Lower lobe of right lung (tissue), 2 donors: ENCODE results near the gene SLC17A5. TPM values are rescaled to one million over a fixed set of nuclear protein-coding genes. Genes with fewer than 3 reads are reported as not detected.

Experiments
- ATAC-seq, 2 donors: fragments of 200-7000 bp; cut with Tn5 transposase; one replicate each; pipeline ENCODE4 v1.9.1; 2020 to 2022; ENCODE audit warnings: mild to moderate bottlenecking in 2 of 2, moderate library complexity in 2 of 2
- DNase-seq: peaks from one replicate; pipeline ENCODE4 v3.0.0-alpha.2; 2020
- H3K27ac ChIP-seq: fragments of 200-600 bp; one replicate; pipeline ENCODE4 v1.8.0; 2022
- H3K27me3 ChIP-seq: fragments of 200-600 bp; one replicate; pipeline ENCODE4 v1.8.0; 2022; ENCODE audit warnings: low read depth
- H3K36me3 ChIP-seq: fragments of 200-600 bp; one replicate; pipeline ENCODE4 v1.8.0; 2022; ENCODE audit warnings: mild to moderate bottlenecking
- H3K4me1 ChIP-seq: fragments of 200-600 bp; one replicate; pipeline ENCODE4 v1.8.0; 2022
- H3K4me3 ChIP-seq: fragments of 200-600 bp; one replicate; pipeline ENCODE4 v1.8.0; 2022; ENCODE audit warnings: mild to moderate bottlenecking
- H3K9me3 ChIP-seq: fragments of 200-600 bp; one replicate; pipeline ENCODE4 v1.8.0; 2022
- intact Hi-C: fragments of 100-400 bp; cut with DNase I; formaldehyde crosslinking; loops from one replicate; pipeline ENCODE4 v1.11.0; 2022
- total RNA-seq: library from RNA; stranded (reverse); fragmentation: NEBNext Ultra II Directional; extraction: Animal tissue kit (Norgen Biotek cat#: 25700); gene quantifications from one replicate; pipeline ENCODE4 v1.2.1, GENCODE V29; 2021
- TF ChIP-seq, protein P1 (sequence below): fragments of 200-600 bp; IDR thresholded peaks from one replicate; pipeline ENCODE4 v1.8.0; 2022; ENCODE audit warnings: antibody characterized with exemption, mild to moderate bottlenecking
- donor health status: DM: no; HTN: yes; CAD: no; lungs with severe emphysema.

Gene SLC17A5
- total RNA-seq, 1 donor from 2014 or later: 25.9 TPM

DNA sequence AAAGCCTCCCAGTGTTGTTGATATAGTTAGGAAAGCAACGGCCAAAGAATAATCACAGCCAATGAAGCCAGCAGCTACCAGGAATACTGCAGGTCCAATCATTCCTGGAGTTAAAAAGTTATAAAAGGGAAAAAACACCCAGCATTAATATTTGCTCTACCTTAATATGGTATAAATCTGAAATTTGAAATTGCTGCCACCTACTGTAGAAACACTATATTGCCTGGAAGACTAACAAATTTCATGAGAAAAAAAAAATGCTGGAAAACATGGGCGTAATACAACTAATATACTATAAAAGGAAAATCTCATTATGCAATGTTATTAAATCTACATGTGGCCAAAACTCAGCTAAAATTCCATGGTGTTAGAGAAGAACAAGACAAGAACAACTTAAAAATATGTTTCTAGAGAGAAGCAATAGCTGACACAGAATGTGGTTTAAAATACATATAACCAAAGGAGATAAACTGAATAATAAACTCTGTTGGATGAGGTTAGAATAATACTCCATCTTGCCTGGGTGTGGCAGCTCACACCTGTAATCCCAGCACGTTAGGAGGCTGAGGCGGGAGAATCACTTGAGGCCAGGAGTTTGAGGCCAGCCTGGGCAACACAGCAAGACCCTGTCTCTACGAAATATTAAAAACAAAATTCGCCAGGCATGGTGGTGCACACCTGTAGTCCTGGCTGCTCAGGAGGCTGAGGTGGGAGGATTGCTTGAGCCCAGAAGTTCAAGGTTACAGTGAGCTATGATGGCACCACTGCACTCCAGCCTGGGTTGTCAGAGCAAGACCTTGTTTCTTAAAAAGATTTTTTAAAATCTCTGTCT, 43.1 kb downstream of the SLC17A5 start:
- no peak overlapping the region for H3K4me3 ChIP-seq
- no peaks in the 10 kb centered on the region for H3K27me3 ChIP-seq
- TF ChIP-seq, protein P1, sequence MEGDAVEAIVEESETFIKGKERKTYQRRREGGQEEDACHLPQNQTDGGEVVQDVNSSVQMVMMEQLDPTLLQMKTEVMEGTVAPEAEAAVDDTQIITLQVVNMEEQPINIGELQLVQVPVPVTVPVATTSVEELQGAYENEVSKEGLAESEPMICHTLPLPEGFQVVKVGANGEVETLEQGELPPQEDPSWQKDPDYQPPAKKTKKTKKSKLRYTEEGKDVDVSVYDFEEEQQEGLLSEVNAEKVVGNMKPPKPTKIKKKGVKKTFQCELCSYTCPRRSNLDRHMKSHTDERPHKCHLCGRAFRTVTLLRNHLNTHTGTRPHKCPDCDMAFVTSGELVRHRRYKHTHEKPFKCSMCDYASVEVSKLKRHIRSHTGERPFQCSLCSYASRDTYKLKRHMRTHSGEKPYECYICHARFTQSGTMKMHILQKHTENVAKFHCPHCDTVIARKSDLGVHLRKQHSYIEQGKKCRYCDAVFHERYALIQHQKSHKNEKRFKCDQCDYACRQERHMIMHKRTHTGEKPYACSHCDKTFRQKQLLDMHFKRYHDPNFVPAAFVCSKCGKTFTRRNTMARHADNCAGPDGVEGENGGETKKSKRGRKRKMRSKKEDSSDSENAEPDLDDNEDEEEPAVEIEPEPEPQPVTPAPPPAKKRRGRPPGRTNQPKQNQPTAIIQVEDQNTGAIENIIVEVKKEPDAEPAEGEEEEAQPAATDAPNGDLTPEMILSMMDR: peak; percentile 71
- H3K36me3 ChIP-seq: peaks cover 88% of the 10 kb centered on the region
- no peak overlapping the region for H3K27ac ChIP-seq
- no peaks in the 10 kb centered on the region for H3K9me3 ChIP-seq
- intact Hi-C loops: no loop called here
- H3K4me1 ChIP-seq: peaks cover 7% of the 10 kb centered on the region
- ATAC-seq (peak; percentile 61 to 83), DNase-seq (no peak)

DNA sequence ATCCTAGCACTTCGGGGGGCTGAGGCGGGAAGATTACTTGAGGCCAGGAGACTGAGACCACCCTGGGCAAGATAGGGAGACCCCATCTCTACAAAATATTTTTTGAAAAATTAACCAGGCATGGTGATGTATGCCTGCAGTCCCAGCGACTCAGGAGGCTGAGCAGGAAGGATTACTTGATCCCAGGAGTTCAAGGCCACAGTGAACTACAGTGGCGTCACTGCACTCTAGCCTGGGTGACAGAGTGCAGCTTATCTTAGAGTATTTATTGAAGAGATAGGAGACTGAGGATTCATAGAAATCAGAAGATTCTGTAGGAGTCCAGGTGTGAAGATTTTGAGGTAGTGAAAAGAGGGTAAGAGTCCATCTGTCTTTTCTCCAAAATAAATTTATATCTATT, 45.0 kb downstream of the SLC17A5 start:
- Histone ChIP-seq H3K4me3 (no peak overlapping the region), H3K36me3 (peaks cover 81% of the 10 kb centered on the region), H3K4me1 (peaks cover 7% of the 10 kb centered on the region), H3K27me3 (no peaks in the 10 kb centered on the region), H3K9me3 (no peaks in the 10 kb centered on the region), H3K27ac (no peak overlapping the region)
- no peak for DNase-seq
- intact Hi-C loops: loop anchor here (5.0 kb wide), 1 partner anchor 91 kb away; no protein-coding TSS in a partner anchor
- no peak for ATAC-seq
- TF ChIP-seq, protein P1: no peak

DNA sequence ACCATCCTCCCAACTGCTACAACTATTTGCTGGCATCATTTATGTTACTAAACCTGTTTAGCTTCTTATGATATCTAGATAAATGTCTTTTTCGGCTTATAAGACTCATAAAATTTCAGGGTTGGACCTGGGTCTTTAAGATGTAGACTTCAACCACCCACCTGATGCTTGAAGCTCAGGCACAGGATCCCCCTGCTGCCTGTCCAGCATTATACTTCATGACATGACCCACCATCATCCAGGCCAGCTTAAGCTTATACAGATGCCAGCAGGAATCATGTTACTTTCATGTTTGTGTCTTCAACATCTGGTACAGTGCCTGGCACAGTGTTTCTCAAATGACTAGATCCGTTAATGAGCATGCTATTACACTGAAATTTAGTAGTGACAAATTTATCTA, 47.4 kb downstream of the SLC17A5 start:
- no peaks in the 10 kb centered on the region for H3K9me3 ChIP-seq
- intact Hi-C loops: loop anchor here (5.0 kb wide), 1 partner anchor 89 kb away; no protein-coding TSS in a partner anchor
- no peak for ATAC-seq
- no peaks in the 10 kb centered on the region for H3K27me3 ChIP-seq
- H3K36me3 ChIP-seq: peaks cover 65% of the 10 kb centered on the region
- no peak for DNase-seq
- TF ChIP-seq, protein P1: no peak
- no peak overlapping the region for H3K4me3 ChIP-seq
- H3K27ac ChIP-seq: no peak overlapping the region
- H3K4me1 ChIP-seq: peaks cover 7% of the 10 kb centered on the region

DNA sequence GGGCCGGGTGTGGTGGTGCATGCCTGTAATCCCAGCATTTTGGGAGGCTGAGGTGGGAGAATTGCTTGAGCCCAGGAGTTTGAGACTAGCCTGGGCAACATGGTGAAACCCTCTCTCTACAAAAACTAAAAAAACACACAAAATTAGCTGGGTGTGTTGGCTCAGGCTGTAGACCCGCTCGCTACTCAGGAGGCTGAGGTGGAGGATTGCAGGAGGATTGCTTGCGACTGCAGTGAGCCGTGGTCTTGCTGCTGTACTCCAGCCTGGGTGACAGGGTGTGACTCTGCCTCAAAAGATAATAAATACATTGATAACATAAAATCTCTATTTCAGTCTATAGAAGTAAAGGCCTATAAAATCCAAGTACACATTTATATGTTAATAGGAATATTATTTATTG, 49.3 kb downstream of the SLC17A5 start:
- Histone ChIP-seq H3K9me3 (no peaks in the 10 kb centered on the region), H3K27ac (no peak overlapping the region), H3K4me3 (no peak overlapping the region), H3K27me3 (no peaks in the 10 kb centered on the region), H3K36me3 (peaks cover 65% of the 10 kb centered on the region), H3K4me1 (no peaks in the 10 kb centered on the region)
- ATAC-seq (no peak), DNase-seq (no peak)
- intact Hi-C loops: no loop called here
- TF ChIP-seq, protein P1: no peak

DNA sequence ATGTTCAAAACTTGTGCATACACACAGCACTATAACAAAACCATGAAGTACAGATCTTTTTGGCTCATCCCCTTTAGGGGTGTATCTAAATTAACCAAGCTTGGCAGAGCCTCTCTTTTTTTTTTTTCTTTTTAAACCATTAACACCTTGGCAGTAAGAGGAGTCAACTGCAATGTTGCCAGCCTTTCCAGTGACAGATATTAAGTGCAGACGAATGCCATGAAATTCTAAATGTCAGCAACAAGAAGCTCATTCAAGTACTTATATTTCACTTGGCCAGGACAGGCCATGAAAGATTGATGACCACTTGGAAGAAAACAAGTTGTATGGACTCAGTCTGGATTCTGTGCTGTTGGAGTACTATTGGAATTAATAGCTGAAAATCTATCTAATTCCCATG, 49.8 kb downstream of the SLC17A5 start:
- Histone ChIP-seq H3K4me3 (no peak overlapping the region), H3K9me3 (no peaks in the 10 kb centered on the region), H3K4me1 (no peaks in the 10 kb centered on the region), H3K36me3 (peaks cover 65% of the 10 kb centered on the region), H3K27me3 (no peaks in the 10 kb centered on the region), H3K27ac (no peak overlapping the region)
- ATAC-seq (no peak), DNase-seq (no peak)
- TF ChIP-seq, protein P1: no peak
- intact Hi-C loops: no loop called here
